Esophagus muscularis mucosa (tissue), 3 donors: ENCODE results near the gene GPR137B.

ENCODE experiments used
- POLR2A ChIP-seq: fragments of 450-650 bp; IDR thresholded peaks from one replicate; pipeline ENCODE4 v1.6.1; 2017; ENCODE audit warnings: antibody characterized with exemption, moderate library complexity, mild to moderate bottlenecking, low read depth
- POLR2AphosphoS5 ChIP-seq, 2 donors: sonication (generic); formaldehyde crosslinking; IDR thresholded peaks; one replicate each; pipeline ENCODE4 v1.6.1; 2017; ENCODE audit warnings: antibody characterized with exemption in 2 of 2
- TF ChIP-seq, protein P1 (sequence below), 3 experiments: fragments of 200-600 bp in 2 of 3; fragments of 450-650 bp in 1 of 3; sonication (generic) in 2 of 3; IDR thresholded peaks; one replicate each; pipeline ENCODE4 v1.5.1; 2017 to 2019; ENCODE audit warnings: antibody characterized with exemption in 3 of 3, mild to moderate bottlenecking in 2 of 3, moderate library complexity in 1 of 3

DNA sequence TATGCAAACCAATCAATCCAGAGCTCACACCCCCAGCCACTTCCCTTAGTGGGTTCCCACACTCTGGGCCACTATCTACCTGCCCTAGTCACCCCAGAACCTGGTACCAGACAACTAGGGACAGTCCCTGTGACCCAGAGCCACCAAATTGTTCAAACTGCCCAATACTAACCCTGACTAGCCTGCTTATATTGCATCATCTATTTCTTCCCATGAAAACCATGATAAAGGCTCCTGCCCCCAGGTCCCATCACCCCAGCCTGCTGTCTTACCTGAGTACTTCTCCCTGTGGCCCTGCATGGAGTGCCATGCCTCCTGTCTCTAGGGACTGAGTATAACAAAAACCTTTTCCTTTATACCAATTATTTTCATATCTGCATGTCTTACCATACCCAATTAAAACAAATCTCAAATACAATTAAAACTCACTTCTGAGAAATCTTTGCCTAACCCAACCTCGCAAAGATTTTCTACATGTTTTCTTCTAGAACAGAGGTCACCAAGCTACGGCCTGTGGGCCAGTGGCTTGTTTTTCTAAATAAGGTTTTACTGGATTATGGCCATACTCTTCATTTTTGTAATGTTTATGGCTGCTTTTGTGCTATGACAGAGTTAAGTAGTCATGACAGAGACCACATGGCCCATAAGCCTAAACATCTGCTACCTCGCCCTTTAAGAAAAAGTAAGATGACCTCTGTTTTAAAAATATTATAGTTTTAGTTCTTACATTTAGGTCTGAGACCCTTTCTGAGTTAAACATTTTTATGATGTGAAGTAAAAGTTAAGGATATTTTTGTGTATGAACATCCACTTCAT, 46.4 kb upstream of the GPR137B start:
- TF ChIP-seq POLR2A (no peak), POLR2AphosphoS5 (IDR thresholded peaks at IDR 0.05) (no peak)
- TF ChIP-seq, protein P1, sequence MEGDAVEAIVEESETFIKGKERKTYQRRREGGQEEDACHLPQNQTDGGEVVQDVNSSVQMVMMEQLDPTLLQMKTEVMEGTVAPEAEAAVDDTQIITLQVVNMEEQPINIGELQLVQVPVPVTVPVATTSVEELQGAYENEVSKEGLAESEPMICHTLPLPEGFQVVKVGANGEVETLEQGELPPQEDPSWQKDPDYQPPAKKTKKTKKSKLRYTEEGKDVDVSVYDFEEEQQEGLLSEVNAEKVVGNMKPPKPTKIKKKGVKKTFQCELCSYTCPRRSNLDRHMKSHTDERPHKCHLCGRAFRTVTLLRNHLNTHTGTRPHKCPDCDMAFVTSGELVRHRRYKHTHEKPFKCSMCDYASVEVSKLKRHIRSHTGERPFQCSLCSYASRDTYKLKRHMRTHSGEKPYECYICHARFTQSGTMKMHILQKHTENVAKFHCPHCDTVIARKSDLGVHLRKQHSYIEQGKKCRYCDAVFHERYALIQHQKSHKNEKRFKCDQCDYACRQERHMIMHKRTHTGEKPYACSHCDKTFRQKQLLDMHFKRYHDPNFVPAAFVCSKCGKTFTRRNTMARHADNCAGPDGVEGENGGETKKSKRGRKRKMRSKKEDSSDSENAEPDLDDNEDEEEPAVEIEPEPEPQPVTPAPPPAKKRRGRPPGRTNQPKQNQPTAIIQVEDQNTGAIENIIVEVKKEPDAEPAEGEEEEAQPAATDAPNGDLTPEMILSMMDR (IDR thresholded peaks at IDR 0.05): no peak
